ENCODE measurements around the gene OR8B4. TPM values are rescaled to one million over a fixed set of nuclear protein-coding genes. Genes with fewer than 3 reads are reported as not detected.

Gene OR8B4, protein sequence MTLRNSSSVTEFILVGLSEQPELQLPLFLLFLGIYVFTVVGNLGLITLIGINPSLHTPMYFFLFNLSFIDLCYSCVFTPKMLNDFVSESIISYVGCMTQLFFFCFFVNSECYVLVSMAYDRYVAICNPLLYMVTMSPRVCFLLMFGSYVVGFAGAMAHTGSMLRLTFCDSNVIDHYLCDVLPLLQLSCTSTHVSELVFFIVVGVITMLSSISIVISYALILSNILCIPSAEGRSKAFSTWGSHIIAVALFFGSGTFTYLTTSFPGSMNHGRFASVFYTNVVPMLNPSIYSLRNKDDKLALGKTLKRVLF
- not detected for total RNA-seq

DNA sequence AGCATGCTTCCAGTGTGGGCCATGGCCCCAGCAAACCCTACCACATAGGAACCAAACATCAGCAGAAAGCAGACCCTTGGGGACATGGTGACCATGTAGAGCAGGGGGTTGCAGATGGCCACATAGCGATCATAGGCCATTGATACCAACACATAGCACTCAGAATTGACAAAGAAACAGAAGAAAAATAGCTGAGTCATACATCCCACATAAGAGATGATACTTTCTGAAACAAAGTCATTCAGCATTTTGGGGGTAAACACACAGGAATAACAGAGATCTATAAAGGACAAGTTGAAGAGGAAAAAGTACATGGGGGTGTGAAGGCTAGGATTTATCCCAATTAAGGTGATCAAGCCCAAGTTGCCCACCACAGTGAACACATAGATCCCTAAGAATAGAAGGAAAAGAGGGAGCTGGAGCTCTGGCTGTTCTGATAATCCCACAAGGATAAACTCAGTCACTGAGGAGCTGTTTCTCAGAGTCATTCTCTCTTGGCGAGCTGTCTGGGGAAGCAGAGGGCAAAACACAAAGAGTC is at the start of gene OR8B4:
Gene OR8B4, minus strand, starts transcription at position 488 of the 538 bp plus-strand sequence. Its CDS starts 0 bp downstream, at position 488.
- no peak for DNase-seq (ENCODE audit: low spot score)
- no peak within 1 kb of the TSS for H3K4me3 ChIP-seq
- no peaks in the 10 kb centered on the region for H3K27me3 ChIP-seq

DNA sequence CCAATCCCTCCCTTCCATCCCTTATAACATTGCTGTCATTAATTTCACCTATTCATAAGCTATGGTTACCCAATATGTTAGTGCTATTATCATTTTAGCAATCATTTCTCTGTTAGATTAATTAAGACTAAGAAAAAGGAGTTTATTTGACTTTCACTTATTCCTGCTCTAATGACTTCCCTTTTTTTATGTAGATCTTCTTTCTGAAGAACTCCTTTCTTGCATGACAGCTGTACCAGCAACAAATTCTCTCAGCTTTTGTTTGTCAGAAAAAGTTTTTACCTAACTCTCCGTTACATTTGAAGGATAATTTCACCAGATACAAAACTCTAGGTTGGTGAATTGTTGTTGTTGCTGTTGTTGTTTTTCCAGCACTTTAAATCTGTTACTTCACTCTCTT is 49.4 kb upstream of the OR8B4 start:
- Histone ChIP-seq H3K36me3 (no peaks in the 10 kb centered on the region), H3K4me3 (no peak overlapping the region), H3K9me3 (no peaks in the 10 kb centered on the region), H3K27me3 (no peaks in the 10 kb centered on the region), H3K27ac (no peak overlapping the region), H3K4me1 (peaks cover 0 to 4% of the 10 kb centered on the region in 2 donors)
- TF ChIP-seq, protein P1, sequence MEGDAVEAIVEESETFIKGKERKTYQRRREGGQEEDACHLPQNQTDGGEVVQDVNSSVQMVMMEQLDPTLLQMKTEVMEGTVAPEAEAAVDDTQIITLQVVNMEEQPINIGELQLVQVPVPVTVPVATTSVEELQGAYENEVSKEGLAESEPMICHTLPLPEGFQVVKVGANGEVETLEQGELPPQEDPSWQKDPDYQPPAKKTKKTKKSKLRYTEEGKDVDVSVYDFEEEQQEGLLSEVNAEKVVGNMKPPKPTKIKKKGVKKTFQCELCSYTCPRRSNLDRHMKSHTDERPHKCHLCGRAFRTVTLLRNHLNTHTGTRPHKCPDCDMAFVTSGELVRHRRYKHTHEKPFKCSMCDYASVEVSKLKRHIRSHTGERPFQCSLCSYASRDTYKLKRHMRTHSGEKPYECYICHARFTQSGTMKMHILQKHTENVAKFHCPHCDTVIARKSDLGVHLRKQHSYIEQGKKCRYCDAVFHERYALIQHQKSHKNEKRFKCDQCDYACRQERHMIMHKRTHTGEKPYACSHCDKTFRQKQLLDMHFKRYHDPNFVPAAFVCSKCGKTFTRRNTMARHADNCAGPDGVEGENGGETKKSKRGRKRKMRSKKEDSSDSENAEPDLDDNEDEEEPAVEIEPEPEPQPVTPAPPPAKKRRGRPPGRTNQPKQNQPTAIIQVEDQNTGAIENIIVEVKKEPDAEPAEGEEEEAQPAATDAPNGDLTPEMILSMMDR (IDR thresholded peaks at IDR 0.05), result no peak
- no peak for DNase-seq (ENCODE audit: low spot score)

More for the DNA sequence above, at the start of gene OR8B4:
- TF ChIP-seq, protein P1 (IDR thresholded peaks at IDR 0.05), result no peak
- H3K9me3 ChIP-seq, result peaks cover 0 to under 1% of the 10 kb centered on the region in 2 donors
- H3K4me1 ChIP-seq, result no peaks in the 10 kb centered on the region
- H3K36me3 ChIP-seq, result no peaks in the 10 kb centered on the region
- H3K27ac ChIP-seq, result no peak within 1 kb of the TSS

DNA sequence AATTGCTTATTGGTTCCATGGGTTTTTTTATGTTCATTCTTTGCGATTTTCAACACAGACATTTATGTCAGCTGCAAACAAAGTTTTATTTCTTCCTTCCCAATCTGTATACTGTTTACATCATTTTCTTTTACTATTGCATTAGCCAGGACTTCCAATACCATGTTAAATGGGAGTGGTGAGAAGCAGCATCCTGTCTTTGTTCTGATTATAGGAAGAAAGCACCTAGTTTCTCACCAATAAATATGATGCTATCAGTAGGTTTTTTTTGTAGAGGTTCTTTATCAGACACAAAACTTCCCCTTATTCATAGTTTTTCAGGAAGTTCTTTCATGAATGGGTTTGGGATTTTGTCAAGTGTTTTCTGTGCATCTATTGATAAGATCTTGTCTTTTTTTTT is 48.8 kb upstream of the OR8B4 start:
- Histone ChIP-seq H3K9me3 (no peaks in the 10 kb centered on the region), H3K4me3 (no peak overlapping the region), H3K27ac (no peak overlapping the region), H3K4me1 (peaks cover 0 to 4% of the 10 kb centered on the region in 2 donors), H3K27me3 (no peaks in the 10 kb centered on the region), H3K36me3 (no peaks in the 10 kb centered on the region)
- TF ChIP-seq, protein P1 (IDR thresholded peaks at IDR 0.05), result no peak
- DNase-seq (ENCODE audit: low spot score), result no peak

DNA sequence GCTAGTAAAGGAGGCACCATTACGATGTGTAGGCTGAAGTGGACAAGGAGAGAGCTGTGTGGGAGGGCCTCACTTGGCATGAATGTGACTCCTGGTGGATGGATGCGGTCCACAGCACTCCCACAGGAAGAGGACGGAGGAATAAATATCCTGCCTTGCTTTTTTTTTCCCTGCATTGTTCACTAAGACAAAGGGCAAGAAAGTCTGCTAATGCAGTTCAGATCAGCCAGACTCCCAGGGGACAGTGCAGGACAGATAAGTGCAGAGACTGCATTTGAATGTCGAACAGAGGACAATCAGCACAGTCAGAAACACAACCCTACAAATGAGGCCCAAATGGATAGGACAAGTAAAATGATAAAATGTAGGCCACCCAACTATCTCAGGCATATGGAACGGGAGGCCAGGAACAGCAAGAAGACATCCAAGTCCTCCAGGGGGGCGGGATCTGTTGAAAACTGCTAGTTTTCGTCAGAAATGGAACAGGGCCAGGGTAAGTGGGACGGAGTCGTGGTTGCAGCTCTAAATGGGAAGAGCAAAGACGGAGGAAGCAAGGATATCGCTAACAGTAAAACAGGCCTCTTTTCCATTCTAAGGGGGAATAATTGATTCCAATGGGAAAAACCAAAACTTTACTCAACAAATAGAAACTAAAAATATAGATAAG is 46.0 kb upstream of the OR8B4 start:
- Histone ChIP-seq H3K27ac (no peak overlapping the region), H3K27me3 (no peaks in the 10 kb centered on the region), H3K9me3 (no peaks in the 10 kb centered on the region), H3K4me1 (peaks cover 0 to 4% of the 10 kb centered on the region in 2 donors), H3K4me3 (no peak overlapping the region), H3K36me3 (no peaks in the 10 kb centered on the region)
- TF ChIP-seq, protein P1 (IDR thresholded peaks at IDR 0.05), result no peak
- DNase-seq (ENCODE audit: low spot score), result no peak

DNA sequence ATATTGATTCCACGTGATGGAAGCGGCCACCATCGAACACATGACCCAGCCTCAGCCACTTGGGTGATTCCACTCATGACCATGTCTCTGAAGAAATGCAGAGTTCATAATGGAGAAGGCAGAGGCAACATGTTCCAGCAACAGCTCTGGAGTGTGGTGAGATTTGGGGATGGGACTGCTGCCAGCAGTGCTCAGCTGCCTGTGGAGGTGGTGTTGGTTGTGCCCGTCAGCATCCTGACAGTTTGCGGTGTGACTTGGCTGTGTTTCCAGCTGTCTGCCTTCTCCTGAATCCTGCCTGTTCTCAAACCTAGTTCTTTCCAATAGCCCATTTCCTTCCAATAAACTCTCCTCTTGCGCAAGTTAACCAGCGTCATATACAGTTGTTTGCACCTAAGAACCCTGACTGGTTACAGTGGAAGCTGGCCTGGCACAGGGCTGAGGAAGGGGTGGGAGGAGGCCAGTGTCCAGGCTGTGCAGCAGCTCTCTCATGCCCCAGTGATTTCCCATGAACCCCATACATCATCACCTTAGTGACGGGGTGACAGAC is 42.8 kb upstream of the OR8B4 start:
- no peaks in the 10 kb centered on the region for H3K36me3 ChIP-seq
- H3K4me1 ChIP-seq, result peaks cover 0 to 4% of the 10 kb centered on the region in 2 donors
- no peak overlapping the region for H3K27ac ChIP-seq
- TF ChIP-seq, protein P1 (IDR thresholded peaks at IDR 0.05), result no peak
- no peaks in the 10 kb centered on the region for H3K9me3 ChIP-seq
- no peaks in the 10 kb centered on the region for H3K27me3 ChIP-seq
- no peak overlapping the region for H3K4me3 ChIP-seq
- DNase-seq (ENCODE audit: low spot score), result no peak
